Muscle of back (tissue), 11 donors: ENCODE measurements around the gene RAD17. TPM values are rescaled to one million over a fixed set of nuclear protein-coding genes. Genes with fewer than 3 reads are reported as not detected.
"Not testable (repeated sequence)": the region's sequence is repeated elsewhere in the genome, so short reads cannot be mapped to it uniquely, and the experiment has no call there.

Experiments used
- DNase-seq, 3 donors: peaks; one replicate each; pipeline versions ENCODE4 v3.0.0 to v3.0.0-alpha.2; 2013
- polyA plus RNA-seq, 10 donors: library from polyadenylated mRNA; unstranded; fragments of 120-200 nt; gene quantifications; one replicate each; pipeline ENCODE4 v1.2.1, GENCODE V29; 2013; ENCODE audit not compliant: insufficient read length in 10 of 10

Gene RAD17
- polyA plus RNA-seq, 10 donors: 21.8 to 31.7 (median 26.3) TPM

GRCh38 chr5:69370335-69370734 lies 717 bp downstream of the RAD17 start:
- peak in 1 of 3 donors; percentile 37 for DNase-seq

GRCh38 chr5:69372394-69372793 lies 2.8 kb downstream of the RAD17 start:
- DNase-seq: no peak

GRCh38 chr5:69374911-69375446 lies 5.4 kb downstream of the RAD17 start:
- DNase-seq: no peak

GRCh38 chr5:69378376-69378775 lies 8.8 kb downstream of the RAD17 start:
- DNase-seq: no peak

- DNase-seq: no peak
Observed at GRCh38 chr5:69404659-69405330, 35.2 kb downstream of the RAD17 start.

- peak in 2 of 3 donors; percentile 5 to 36 for DNase-seq
Observed at GRCh38 chr5:69414885-69415583, 45.4 kb downstream of the RAD17 start, which contains the start of gene MARVELD2. TSS of gene MARVELD2 (plus strand) at chr5:69415116. CDS start at chr5:69419386, 4,270 bp downstream.

GRCh38 chr5:69415584-69415958 lies 46.0 kb downstream of the RAD17 start:
- DNase-seq: no peak

GRCh38 chr5:69416180-69416579 lies 46.6 kb downstream of the RAD17 start:
- no peak for DNase-seq

- no peak for DNase-seq
Observed at GRCh38 chr5:69416699-69417098, 47.1 kb downstream of the RAD17 start.

- no peak for DNase-seq
Observed at GRCh38 chr5:69418554-69418953, 48.9 kb downstream of the RAD17 start.

- DNase-seq: no peak
Observed at GRCh38 chr5:69431424-69432303, 62.0 kb downstream of the RAD17 start.

GRCh38 chr5:69432412-69433206 lies 63.0 kb downstream of the RAD17 start:
- DNase-seq: no peak

GRCh38 chr5:69435276-69435884 lies 65.8 kb downstream of the RAD17 start:
- not testable (repeated sequence) for DNase-seq

GRCh38 chr5:69444127-69444754 lies 74.6 kb downstream of the RAD17 start:
- DNase-seq: no peak

- no peak for DNase-seq
Observed at GRCh38 chr5:69449511-69449910, 79.9 kb downstream of the RAD17 start.

- DNase-seq: peak in 1 of 3 donors; percentile 59
Observed at GRCh38 chr5:69450116-69450515, 80.5 kb downstream of the RAD17 start.

- DNase-seq: not testable (repeated sequence)
Observed at GRCh38 chr5:69450527-69450926, 80.9 kb downstream of the RAD17 start.

- DNase-seq: no peak
Observed at GRCh38 chr5:69451941-69452647, 82.5 kb downstream of the RAD17 start.

GRCh38 chr5:69453487-69453886 lies 83.9 kb downstream of the RAD17 start:
- not testable (repeated sequence) for DNase-seq
